Neural progenitor cell (in vitro differentiated cells): ENCODE data around the gene CNIH2. TPM values are rescaled to one million over a fixed set of nuclear protein-coding genes. Genes with fewer than 3 reads are reported as not detected.

ENCODE experiments used
- DNase-seq: peaks from one replicate; pipeline ENCODE4 v3.0.0-alpha.2; 2016; ENCODE audit warnings: low spot score
- H2AFZ ChIP-seq: fragments of 200-600 bp; sonication (generic); replicated peaks from 2 replicates; pipeline ENCODE4 v1.6.1; 2016; ENCODE audit warnings: antibody characterized with exemption
- H3F3A ChIP-seq: fragments of 200-600 bp; sonication (generic); 2 replicates; pipeline ENCODE4 v1.6.1; 2016; ENCODE audit warnings: antibody characterized with exemption, low read depth
- H3K27ac ChIP-seq: fragments of 200-600 bp; sonication (generic); 2 replicates; pipeline ENCODE4 v1.5.1; 2016; ENCODE audit warnings: mild to moderate bottlenecking
- H3K27me3 ChIP-seq: fragments of 200-600 bp; sonication (generic); 2 replicates; pipeline ENCODE4 v1.6.1; 2016; ENCODE audit warnings: mild to moderate bottlenecking, moderate library complexity
- H3K36me3 ChIP-seq: fragments of 200-600 bp; sonication (generic); 2 replicates; pipeline ENCODE4 v1.5.1; 2016
- H3K4me1 ChIP-seq: fragments of 200-600 bp; sonication (generic); 2 replicates; pipeline ENCODE4 v1.6.1; 2016; ENCODE audit warnings: mixed run types
- H3K4me2 ChIP-seq: fragments of 200-600 bp; sonication (generic); 2 replicates; pipeline ENCODE4 v1.6.1; 2016
- H3K4me3 ChIP-seq: fragments of 200-600 bp; sonication (generic); 2 replicates; pipeline ENCODE4 v1.5.1; 2016
- H3K79me2 ChIP-seq: fragments of 200-600 bp; sonication (generic); 2 replicates; pipeline ENCODE4 v1.6.1; 2016; ENCODE audit warnings: low read depth
- H3K9ac ChIP-seq: fragments of 200-600 bp; sonication (generic); 2 replicates; pipeline ENCODE4 v1.6.1; 2016
- H3K9me3 ChIP-seq: fragments of 200-600 bp; sonication (generic); 2 replicates; pipeline ENCODE4 v1.5.1; 2016; ENCODE audit warnings: low read depth
- H4K20me1 ChIP-seq: fragments of 200-600 bp; sonication (generic); 2 replicates; pipeline ENCODE4 v1.6.1; 2016; ENCODE audit warnings: low read depth
- H3K27ac Mint-ChIP-seq: 3 replicates; pipeline ENCODE4 v1.8.0; 2021; ENCODE audit warnings: mixed read lengths
- H3K27me3 Mint-ChIP-seq: 2 replicates; pipeline ENCODE4 v1.8.0; 2022; ENCODE audit warnings: low read depth, mild to moderate bottlenecking, inconsistent platforms, moderate library complexity, mixed read lengths; ENCODE audit not compliant: insufficient read depth
- H3K36me3 Mint-ChIP-seq: 3 replicates; pipeline ENCODE4 v1.8.0; 2021; ENCODE audit warnings: mixed read lengths
- H3K4me1 Mint-ChIP-seq: 3 replicates; pipeline ENCODE4 v1.8.0; 2021; ENCODE audit warnings: mixed read lengths
- H3K4me3 Mint-ChIP-seq: 3 replicates; pipeline ENCODE4 v1.8.0; 2021; ENCODE audit warnings: mild to moderate bottlenecking, moderate library complexity, mixed read lengths
- H3K9me3 Mint-ChIP-seq: 3 replicates; pipeline ENCODE4 v1.8.0; 2020; ENCODE audit warnings: mixed read lengths
- EZH2 ChIP-seq: fragments of 200-600 bp; sonication (generic); IDR thresholded peaks from 2 replicates; pipeline ENCODE4 v1.6.1; 2017; ENCODE audit warnings: antibody characterized with exemption, mild to moderate bottlenecking, moderate library complexity
- EZH2phosphoT487 ChIP-seq: fragments of 200-600 bp; sonication (generic); IDR thresholded peaks from 2 replicates; pipeline ENCODE4 v1.6.1; 2017; ENCODE audit warnings: antibody characterized with exemption
- total RNA-seq: library from RNA; depleted of rRNA; stranded (reverse); fragments of >200 nt; gene quantifications from 2 replicates; pipeline ENCODE4 v1.2.3, GENCODE V29; 2015; ENCODE audit warnings: low replicate concordance
- TF ChIP-seq, protein P1 (sequence below): fragments of 200-600 bp; sonication (generic); IDR thresholded peaks from 2 replicates; pipeline ENCODE4 v1.5.1; 2017; ENCODE audit warnings: antibody characterized with exemption, mild to moderate bottlenecking

CNIH2 gene
- total RNA-seq, 1 donor from 2014 or later: 5.7 TPM

DNA sequence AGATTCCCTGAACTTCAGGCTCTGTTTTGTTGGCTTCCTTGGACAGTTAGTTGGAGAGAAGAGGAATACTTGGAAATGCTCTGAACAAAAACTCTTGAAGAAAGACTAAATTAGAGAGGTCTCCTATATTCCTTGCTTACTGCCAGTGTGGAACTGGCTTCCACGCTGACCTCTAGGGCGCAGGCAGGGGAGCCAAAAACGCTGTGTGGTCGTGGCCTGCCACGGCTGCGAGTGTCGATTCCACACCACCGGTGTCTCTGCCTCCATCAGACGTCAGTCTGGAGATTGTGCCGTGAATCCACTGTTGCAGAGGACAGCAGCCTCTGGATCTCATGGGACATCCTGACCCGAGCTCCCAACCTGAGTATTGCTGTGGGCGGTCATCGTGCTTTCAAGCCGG, 47.0 kb upstream of the CNIH2 start:
- Histone ChIP-seq H2AFZ (no peak overlapping the region), H3K4me2 (no peak overlapping the region), H3K4me1 (no peaks in the 10 kb centered on the region), H3K27ac (no peak overlapping the region), H3K36me3 (no peaks in the 10 kb centered on the region), H3F3A (no peaks in the 10 kb centered on the region), H4K20me1 (no peaks in the 10 kb centered on the region), H3K4me3 (no peak overlapping the region), H3K27me3 (no peaks in the 10 kb centered on the region), H3K9me3 (no peaks in the 10 kb centered on the region), H3K9ac (no peak overlapping the region), H3K79me2 (no peaks in the 10 kb centered on the region)
- TF ChIP-seq EZH2phosphoT487: no peak
- TF ChIP-seq EZH2: no peak
- TF ChIP-seq, protein P1, sequence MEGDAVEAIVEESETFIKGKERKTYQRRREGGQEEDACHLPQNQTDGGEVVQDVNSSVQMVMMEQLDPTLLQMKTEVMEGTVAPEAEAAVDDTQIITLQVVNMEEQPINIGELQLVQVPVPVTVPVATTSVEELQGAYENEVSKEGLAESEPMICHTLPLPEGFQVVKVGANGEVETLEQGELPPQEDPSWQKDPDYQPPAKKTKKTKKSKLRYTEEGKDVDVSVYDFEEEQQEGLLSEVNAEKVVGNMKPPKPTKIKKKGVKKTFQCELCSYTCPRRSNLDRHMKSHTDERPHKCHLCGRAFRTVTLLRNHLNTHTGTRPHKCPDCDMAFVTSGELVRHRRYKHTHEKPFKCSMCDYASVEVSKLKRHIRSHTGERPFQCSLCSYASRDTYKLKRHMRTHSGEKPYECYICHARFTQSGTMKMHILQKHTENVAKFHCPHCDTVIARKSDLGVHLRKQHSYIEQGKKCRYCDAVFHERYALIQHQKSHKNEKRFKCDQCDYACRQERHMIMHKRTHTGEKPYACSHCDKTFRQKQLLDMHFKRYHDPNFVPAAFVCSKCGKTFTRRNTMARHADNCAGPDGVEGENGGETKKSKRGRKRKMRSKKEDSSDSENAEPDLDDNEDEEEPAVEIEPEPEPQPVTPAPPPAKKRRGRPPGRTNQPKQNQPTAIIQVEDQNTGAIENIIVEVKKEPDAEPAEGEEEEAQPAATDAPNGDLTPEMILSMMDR: no peak
- Mint-ChIP-seq H3K27ac (no peak overlapping the region), H3K27me3 (no peaks in the 10 kb centered on the region), H3K4me1 (peaks cover 20% of the 10 kb centered on the region), H3K4me3 (no peak overlapping the region), H3K36me3 (peaks cover 26% of the 10 kb centered on the region), H3K9me3 (no peaks in the 10 kb centered on the region)
- DNase-seq: no peak

DNA sequence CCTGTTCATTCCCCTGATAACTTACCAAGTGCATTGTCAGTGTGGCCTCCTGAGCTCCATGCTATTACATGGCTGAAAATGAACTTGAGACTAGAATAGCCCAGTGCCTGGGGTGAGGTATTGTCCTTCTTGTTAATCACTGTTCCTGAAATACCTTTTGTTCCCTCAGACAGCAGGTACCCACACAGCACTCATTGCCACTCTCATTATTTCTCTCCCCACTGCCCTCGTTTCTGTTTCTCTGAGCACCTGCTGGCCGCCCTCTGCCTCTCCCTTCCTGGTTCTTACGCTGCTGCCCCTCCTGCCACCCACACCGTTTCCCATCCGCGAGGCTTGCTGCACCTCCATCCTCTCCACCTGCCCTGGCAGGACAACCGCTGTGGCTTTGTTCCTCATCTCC, 46.4 kb upstream of the CNIH2 start:
- peaks cover 20% of the 10 kb centered on the region for H3K4me1 Mint-ChIP-seq
- Histone ChIP-seq H3K9me3 (no peaks in the 10 kb centered on the region), H3K9ac (peak overlapping the region; percentile 20), H3K36me3 (no peaks in the 10 kb centered on the region), H3K4me3 (no peak overlapping the region), H3F3A (no peaks in the 10 kb centered on the region), H3K27ac (no peak overlapping the region), H3K4me1 (no peaks in the 10 kb centered on the region), H2AFZ (no peak overlapping the region), H3K79me2 (no peaks in the 10 kb centered on the region), H4K20me1 (no peaks in the 10 kb centered on the region), H3K27me3 (no peaks in the 10 kb centered on the region), H3K4me2 (no peak overlapping the region)
- TF ChIP-seq EZH2phosphoT487 (no peak), EZH2 (no peak)
- TF ChIP-seq, protein P1: no peak
- H3K27me3 Mint-ChIP-seq: no peaks in the 10 kb centered on the region
- no peaks in the 10 kb centered on the region for H3K9me3 Mint-ChIP-seq
- H3K4me3 Mint-ChIP-seq: no peak overlapping the region
- no peak overlapping the region for H3K27ac Mint-ChIP-seq
- H3K36me3 Mint-ChIP-seq: peaks cover 26% of the 10 kb centered on the region
- no peak for DNase-seq

DNA sequence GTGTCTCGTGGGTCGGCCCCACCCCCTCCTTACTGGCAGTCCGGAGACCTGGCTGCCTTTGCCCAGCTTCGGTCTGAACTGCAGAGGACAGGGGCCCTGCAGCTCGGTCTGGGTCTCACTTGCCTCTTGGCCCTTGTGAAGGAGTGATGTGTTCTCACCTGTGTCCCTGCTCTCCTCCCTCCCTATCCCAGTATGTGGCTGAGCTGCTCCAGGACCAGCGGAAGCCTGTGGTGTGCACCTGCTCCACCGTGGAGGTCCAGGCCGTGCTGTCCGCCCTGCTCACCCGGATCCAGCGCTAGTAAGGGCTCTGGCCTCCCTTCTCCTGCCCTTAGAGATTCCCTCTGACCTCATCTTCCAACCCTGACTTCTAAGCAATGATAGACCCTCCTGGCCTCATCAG, 45.2 kb upstream of the CNIH2 start:
- H3K27ac Mint-ChIP-seq: no peak overlapping the region
- Histone ChIP-seq H4K20me1 (no peaks in the 10 kb centered on the region), H2AFZ (no peak overlapping the region), H3K9ac (no peak overlapping the region), H3K27ac (no peak overlapping the region), H3K4me3 (no peak overlapping the region), H3K79me2 (no peaks in the 10 kb centered on the region), H3F3A (no peaks in the 10 kb centered on the region), H3K4me2 (no peak overlapping the region), H3K27me3 (no peaks in the 10 kb centered on the region), H3K4me1 (no peaks in the 10 kb centered on the region), H3K36me3 (no peaks in the 10 kb centered on the region), H3K9me3 (no peaks in the 10 kb centered on the region)
- H3K9me3 Mint-ChIP-seq: no peaks in the 10 kb centered on the region
- no peak overlapping the region for H3K4me3 Mint-ChIP-seq
- no peak for DNase-seq
- no peak for TF ChIP-seq EZH2phosphoT487
- no peak for TF ChIP-seq EZH2
- TF ChIP-seq, protein P1: no peak
- H3K36me3 Mint-ChIP-seq: peaks cover 26% of the 10 kb centered on the region
- H3K4me1 Mint-ChIP-seq: peaks cover 20% of the 10 kb centered on the region
- no peaks in the 10 kb centered on the region for H3K27me3 Mint-ChIP-seq
